WTC11 (cell line): ENCODE results near the gene PSMD14. TPM values are rescaled to one million over a fixed set of nuclear protein-coding genes. Genes with fewer than 3 reads are reported as not detected.

Experiments
- ATAC-seq: fragments of 200-7000 bp; cut with Tn5 transposase; 2 replicates; pipeline ENCODE4 v1.10.0; 2021; ENCODE audit warnings: mild to moderate bottlenecking, moderate library complexity
- CTCF ChIA-PET: fragments of 300-600 bp; sonication (Branson Sonifier 250); formaldehyde crosslinking; loops from one replicate; lab custom pipeline; 2021; ENCODE audit warnings: antibody characterized with exemption; lab: Charles Lee
- POLR2A ChIA-PET: fragments of 350-600 bp; sonication (Branson Sonifier 250); formaldehyde crosslinking; loops from one replicate; lab custom pipeline; 2021; ENCODE audit warnings: antibody characterized with exemption; lab: Charles Lee
- DNase-seq: peaks from one replicate; pipeline ENCODE4 v3.0.0; 2021; ENCODE audit warnings: low spot score
- H3K27ac Mint-ChIP-seq: 2 replicates; pipeline ENCODE4 v1.8.0; 2021; ENCODE audit warnings: mixed read lengths
- H3K27me3 Mint-ChIP-seq: 2 replicates; pipeline ENCODE4 v1.8.0; 2021; ENCODE audit warnings: low read depth, mild to moderate bottlenecking, moderate library complexity, mixed read lengths
- H3K36me3 Mint-ChIP-seq: 2 replicates; pipeline ENCODE4 v1.8.0; 2021; ENCODE audit warnings: mixed read lengths
- H3K4me1 Mint-ChIP-seq: 2 replicates; pipeline ENCODE4 v1.8.0; 2022; ENCODE audit warnings: mixed read lengths
- H3K4me3 Mint-ChIP-seq: 2 replicates; pipeline ENCODE4 v1.8.0; 2021; ENCODE audit warnings: mild to moderate bottlenecking, moderate library complexity, mixed read lengths
- H3K9me3 Mint-ChIP-seq: 2 replicates; pipeline ENCODE4 v1.8.0; 2021; ENCODE audit warnings: mixed read lengths
- CREM ChIP-seq: sonication (generic); formaldehyde crosslinking; IDR thresholded peaks from 2 replicates; pipeline ENCODE4 v1.8.1; 2022; ENCODE audit warnings: mild to moderate bottlenecking, missing genetic modification reagents, moderate library complexity
- FOXP1 ChIP-seq: sonication (generic); formaldehyde crosslinking; IDR thresholded peaks from 2 replicates; pipeline ENCODE4 v1.8.0; 2022; ENCODE audit warnings: missing genetic modification reagents, mild to moderate bottlenecking, moderate library complexity, borderline replicate concordance
- FOXP4 ChIP-seq: sonication (generic); formaldehyde crosslinking; IDR thresholded peaks from 2 replicates; pipeline ENCODE4 v1.8.0; 2022; ENCODE audit warnings: mild to moderate bottlenecking, missing genetic modification reagents
- GABPB1 ChIP-seq: sonication (generic); formaldehyde crosslinking; IDR thresholded peaks from 2 replicates; pipeline ENCODE4 v1.8.1; 2023; ENCODE audit warnings: mild to moderate bottlenecking, missing genetic modification reagents
- KAT7 ChIP-seq: sonication (generic); formaldehyde crosslinking; IDR thresholded peaks from 2 replicates; pipeline ENCODE4 v1.8.1; 2023; ENCODE audit warnings: missing genetic modification reagents, mild to moderate bottlenecking, borderline replicate concordance
- MAX ChIP-seq: sonication (generic); formaldehyde crosslinking; IDR thresholded peaks from 2 replicates; pipeline ENCODE4 v1.8.0; 2022; ENCODE audit warnings: mild to moderate bottlenecking, missing genetic modification reagents
- NR1H2 ChIP-seq: sonication (generic); formaldehyde crosslinking; IDR thresholded peaks from 2 replicates; pipeline ENCODE4 v1.9.0; 2021; ENCODE audit warnings: mild to moderate bottlenecking, moderate library complexity, missing genetic modification reagents
- RORB ChIP-seq: fragments of 250-450 bp; sonication (Bioruptor Pico); IDR thresholded peaks from 2 replicates; pipeline ENCODE4 v1.9.0; 2021; ENCODE audit warnings: mild to moderate bottlenecking
- SMAD4 ChIP-seq: sonication (generic); formaldehyde crosslinking; IDR thresholded peaks from 2 replicates; pipeline ENCODE4 v1.8.0; 2022; ENCODE audit warnings: mild to moderate bottlenecking, missing genetic modification reagents
- TCF7 ChIP-seq: sonication (generic); formaldehyde crosslinking; IDR thresholded peaks from 2 replicates; pipeline ENCODE4 v1.8.0; 2022; ENCODE audit warnings: mild to moderate bottlenecking, low read depth, missing genetic modification reagents, moderate library complexity
- TEAD1 ChIP-seq: sonication (generic); formaldehyde crosslinking; IDR thresholded peaks from 2 replicates; pipeline ENCODE4 v1.8.0; 2022; ENCODE audit warnings: mild to moderate bottlenecking, missing genetic modification reagents
- USF1 ChIP-seq: sonication (generic); formaldehyde crosslinking; IDR thresholded peaks from 2 replicates; pipeline ENCODE4 v1.8.0; 2022; ENCODE audit warnings: mild to moderate bottlenecking, missing genetic modification reagents
- ZNF121 ChIP-seq: sonication (generic); formaldehyde crosslinking; IDR thresholded peaks from 2 replicates; pipeline ENCODE4 v1.8.0; 2023; ENCODE audit warnings: missing genetic modification reagents
- ZNF138 ChIP-seq: sonication (generic); formaldehyde crosslinking; conservative IDR thresholded peaks from 2 replicates; pipeline ENCODE4 v1.8.1; 2022; ENCODE audit warnings: mild to moderate bottlenecking, moderate library complexity, missing genetic modification reagents
- ZNF263 ChIP-seq: sonication (generic); formaldehyde crosslinking; IDR thresholded peaks from 2 replicates; pipeline ENCODE4 v1.8.1; 2022; ENCODE audit warnings: low read depth, mild to moderate bottlenecking, moderate library complexity, missing genetic modification reagents
- ZNF317 ChIP-seq: sonication (generic); formaldehyde crosslinking; IDR thresholded peaks from 2 replicates; pipeline ENCODE4 v1.8.1; 2023; ENCODE audit warnings: low read depth, mild to moderate bottlenecking, moderate library complexity, missing genetic modification reagents, borderline replicate concordance
- ZNF671 ChIP-seq: fragments of 250-450 bp; sonication (Bioruptor Pico); IDR thresholded peaks from 2 replicates; pipeline ENCODE4 v1.8.0; 2021; ENCODE audit warnings: mild to moderate bottlenecking
- total RNA-seq: library from RNA; stranded (reverse); gene quantifications from 3 replicates; pipeline ENCODE4 v1.2.3, GENCODE V29; 2021
- TF ChIP-seq, protein P1 (sequence below): fragments of 250-450 bp; sonication (Bioruptor Pico); IDR thresholded peaks from 2 replicates; pipeline ENCODE4 v1.9.0; 2021; ENCODE audit warnings: mild to moderate bottlenecking
- TF ChIP-seq, protein P2 (sequence below): sonication (generic); formaldehyde crosslinking; IDR thresholded peaks from 2 replicates; pipeline ENCODE4 v1.8.1; 2022; ENCODE audit warnings: mild to moderate bottlenecking, moderate library complexity, missing genetic modification reagents

PSMD14 gene
- total RNA-seq, 1 experiment from 2014 or later = 80.5 TPM

DNA sequence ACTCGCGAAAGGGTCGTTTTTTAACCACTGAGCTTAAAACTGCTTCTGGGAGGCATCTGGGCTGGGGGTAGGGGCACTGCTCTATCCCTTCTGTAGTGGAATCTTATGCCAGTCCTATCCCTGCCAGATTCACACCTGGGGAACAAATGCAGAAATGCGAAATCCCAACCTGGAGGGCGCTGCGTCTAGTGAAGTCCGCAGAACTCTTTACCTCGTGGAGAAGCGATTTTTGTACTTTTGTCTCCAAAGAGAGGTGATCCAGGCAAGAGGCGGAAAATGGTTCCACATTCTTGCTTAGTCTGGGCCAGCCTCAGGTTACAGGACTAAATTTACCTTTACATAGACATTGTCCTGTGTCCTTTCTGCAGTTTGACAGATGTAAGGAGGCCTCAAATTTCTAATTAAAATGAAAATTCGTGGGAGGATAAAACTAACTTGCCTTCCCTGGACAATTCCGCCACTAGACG is 118.3 kb downstream of the PSMD14 start (continued):
- TF ChIP-seq ZNF317 (CRISPR knock-in tag) = no peak

DNA sequence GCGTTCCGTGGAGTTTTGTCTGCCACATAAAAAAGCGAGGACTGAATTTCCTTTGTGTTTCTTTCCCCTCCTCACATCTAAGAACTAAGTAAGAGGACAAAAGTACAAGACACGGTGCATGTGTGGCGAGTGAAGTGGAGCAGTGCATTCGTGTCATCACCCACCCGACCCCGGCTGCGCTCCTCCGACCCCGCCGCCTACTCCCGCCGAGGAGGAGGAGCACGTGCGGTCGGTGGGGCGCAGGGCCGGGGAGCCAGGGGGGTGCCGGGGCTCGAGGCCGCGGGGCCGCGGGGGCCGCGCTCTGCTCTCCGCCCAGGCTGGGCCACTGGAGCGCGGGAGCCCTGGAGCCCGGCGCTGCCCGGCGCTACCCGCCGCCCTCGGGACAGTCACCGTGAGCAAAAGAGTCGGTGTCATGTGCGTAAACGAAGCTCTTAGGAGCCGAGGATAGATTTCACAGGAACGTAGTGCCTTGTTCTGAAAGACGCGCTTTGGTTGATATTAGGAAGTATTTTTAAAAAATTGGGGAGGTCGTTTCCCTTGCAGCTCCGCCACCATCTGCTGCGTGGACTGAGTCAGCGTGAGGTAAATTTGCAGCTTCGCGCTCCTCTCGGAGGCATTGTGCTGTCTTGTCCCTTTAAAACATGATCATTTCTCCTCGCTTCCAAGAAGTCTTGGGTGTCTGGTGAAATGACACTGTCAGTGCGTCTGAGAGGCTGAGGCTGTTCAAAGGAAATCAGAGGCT is 118.9 kb downstream of the PSMD14 start:
- H3K27me3 Mint-ChIP-seq = peaks cover 99% of the 10 kb centered on the region
- H3K27ac Mint-ChIP-seq = no peak overlapping the region
- CTCF ChIA-PET = interaction anchor here (0.9 to 1.4 kb wide), 3 partner anchors 13 to 146 kb away, joined by 3 to 6 read pairs (median 5); no protein-coding TSS in a partner anchor

More for the DNA sequence above, 118.9 kb downstream of the PSMD14 start:
- POLR2A ChIA-PET = interaction anchor here (0.5 to 2.4 kb wide), 3 partner anchors 9 to 86 kb away, joined by 3 to 5 read pairs (median 3); no protein-coding TSS in a partner anchor
- DNase-seq (peak; percentile 28), ATAC-seq (peak; percentile 13)
- Mint-ChIP-seq H3K9me3 (no peaks in the 10 kb centered on the region), H3K4me3 (peak overlapping the region; percentile 81), H3K4me1 (peaks cover 33% of the 10 kb centered on the region), H3K36me3 (no peaks in the 10 kb centered on the region)
- TF ChIP-seq, protein P1, sequence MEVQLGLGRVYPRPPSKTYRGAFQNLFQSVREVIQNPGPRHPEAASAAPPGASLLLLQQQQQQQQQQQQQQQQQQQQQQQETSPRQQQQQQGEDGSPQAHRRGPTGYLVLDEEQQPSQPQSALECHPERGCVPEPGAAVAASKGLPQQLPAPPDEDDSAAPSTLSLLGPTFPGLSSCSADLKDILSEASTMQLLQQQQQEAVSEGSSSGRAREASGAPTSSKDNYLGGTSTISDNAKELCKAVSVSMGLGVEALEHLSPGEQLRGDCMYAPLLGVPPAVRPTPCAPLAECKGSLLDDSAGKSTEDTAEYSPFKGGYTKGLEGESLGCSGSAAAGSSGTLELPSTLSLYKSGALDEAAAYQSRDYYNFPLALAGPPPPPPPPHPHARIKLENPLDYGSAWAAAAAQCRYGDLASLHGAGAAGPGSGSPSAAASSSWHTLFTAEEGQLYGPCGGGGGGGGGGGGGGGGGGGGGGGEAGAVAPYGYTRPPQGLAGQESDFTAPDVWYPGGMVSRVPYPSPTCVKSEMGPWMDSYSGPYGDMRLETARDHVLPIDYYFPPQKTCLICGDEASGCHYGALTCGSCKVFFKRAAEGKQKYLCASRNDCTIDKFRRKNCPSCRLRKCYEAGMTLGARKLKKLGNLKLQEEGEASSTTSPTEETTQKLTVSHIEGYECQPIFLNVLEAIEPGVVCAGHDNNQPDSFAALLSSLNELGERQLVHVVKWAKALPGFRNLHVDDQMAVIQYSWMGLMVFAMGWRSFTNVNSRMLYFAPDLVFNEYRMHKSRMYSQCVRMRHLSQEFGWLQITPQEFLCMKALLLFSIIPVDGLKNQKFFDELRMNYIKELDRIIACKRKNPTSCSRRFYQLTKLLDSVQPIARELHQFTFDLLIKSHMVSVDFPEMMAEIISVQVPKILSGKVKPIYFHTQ = no peak
- no peak for TF ChIP-seq RORB (CRISPR knock-in tag)
- TF ChIP-seq, protein P2, sequence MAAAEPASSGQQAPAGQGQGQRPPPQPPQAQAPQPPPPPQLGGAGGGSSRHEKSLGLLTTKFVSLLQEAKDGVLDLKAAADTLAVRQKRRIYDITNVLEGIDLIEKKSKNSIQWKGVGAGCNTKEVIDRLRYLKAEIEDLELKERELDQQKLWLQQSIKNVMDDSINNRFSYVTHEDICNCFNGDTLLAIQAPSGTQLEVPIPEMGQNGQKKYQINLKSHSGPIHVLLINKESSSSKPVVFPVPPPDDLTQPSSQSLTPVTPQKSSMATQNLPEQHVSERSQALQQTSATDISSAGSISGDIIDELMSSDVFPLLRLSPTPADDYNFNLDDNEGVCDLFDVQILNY (CRISPR knock-in tag) = 0 out of 2 replicates have a peak, but pooled peaks have one; percentile 56
- TF ChIP-seq FOXP4 (CRISPR knock-in tag) = peak; percentile 57; the same call in 1 of the 2 replicates
- TF ChIP-seq NR1H2 = no peak
- no peak for TF ChIP-seq ZNF121 (CRISPR knock-in tag)
- TF ChIP-seq MAX (CRISPR knock-in tag) = peak; percentile 35; the same call in 1 of the 2 replicates
- TF ChIP-seq ZNF138 = no peak
- no peak for TF ChIP-seq ZNF671 (CRISPR knock-in tag)
- no peak for TF ChIP-seq SMAD4
- TF ChIP-seq TCF7 (CRISPR knock-in tag) = no peak
- TF ChIP-seq USF1 (CRISPR knock-in tag) = no peak
- peak; percentile 66 for TF ChIP-seq TEAD1
- TF ChIP-seq ZNF263 = 0 out of 2 replicates have a peak, but pooled peaks have one; percentile 51
- TF ChIP-seq GABPB1 (CRISPR knock-in tag) = no peak
- peak; percentile 35; the same call in 1 of the 2 replicates for TF ChIP-seq FOXP1 (CRISPR knock-in tag)
- no peak for TF ChIP-seq CREM (CRISPR knock-in tag)
- 0 out of 2 replicates have a peak, but pooled peaks have one; percentile 30 for TF ChIP-seq KAT7 (CRISPR knock-in tag)
